BJ (cell line): Measurements from ENCODE around the gene SLC25A48. TPM values are rescaled to one million over a fixed set of nuclear protein-coding genes. Genes with fewer than 3 reads are reported as not detected.
A peak's percentile ranks its signal among the peaks of the same experiment; 100 is the strongest.

Experiments used
- CTCF ChIA-PET: fragments of 350-600 bp; formaldehyde crosslinking; extraction: SDS; loops from one replicate; lab custom pipeline; 2021; ENCODE audit warnings: antibody characterized with exemption, inconsistent platforms; lab: Yijun Ruan, JAX
- POLR2A ChIA-PET: fragments of 300-600 bp; sonication (Branson Sonifier 250); formaldehyde crosslinking; extraction: SDS; loops from one replicate; lab custom pipeline; 2021; ENCODE audit warnings: antibody characterized with exemption; lab: Charles Lee
- DNase-seq: peaks from one replicate; pipeline ENCODE4 v3.0.0-alpha.2; 2011; ENCODE audit warnings: low read depth
- H3K27me3 ChIP-seq: 2 replicates; pipeline ENCODE4 v1.6.0; 2011; ENCODE audit warnings: low read length; ENCODE audit not compliant: control insufficient read depth, insufficient read depth
- H3K36me3 ChIP-seq: 2 replicates; pipeline ENCODE4 v1.5.1; 2011; ENCODE audit warnings: low read length; ENCODE audit not compliant: control insufficient read depth, insufficient read depth
- H3K4me3 ChIP-seq: 2 replicates; pipeline ENCODE4 v1.5.1; 2011; ENCODE audit warnings: low read depth, mild to moderate bottlenecking, control low read depth, low read length
- polyA minus RNA-seq: library from RNA; depleted of rRNA, polyadenylated mRNA; stranded (reverse); fragments of >200 nt; gene quantifications from 2 replicates; pipeline ENCODE4 v1.2.3, GENCODE V29; 2011; rRNA and poly(A)+ RNA removed
- polyA plus RNA-seq: library from polyadenylated mRNA; depleted of rRNA; stranded (reverse); fragments of >200 nt; gene quantifications from 2 replicates; pipeline ENCODE4 v1.2.3, GENCODE V29; 2011; rRNA removed
- TF ChIP-seq, protein P1 (sequence below): IDR thresholded peaks from 2 replicates; pipeline ENCODE4 v1.5.1; 2011; ENCODE audit warnings: low read depth, mild to moderate bottlenecking, control low read depth, inconsistent platforms, low read length, moderate library complexity; ENCODE audit not compliant: insufficient read depth

The SLC25A48 gene, protein sequence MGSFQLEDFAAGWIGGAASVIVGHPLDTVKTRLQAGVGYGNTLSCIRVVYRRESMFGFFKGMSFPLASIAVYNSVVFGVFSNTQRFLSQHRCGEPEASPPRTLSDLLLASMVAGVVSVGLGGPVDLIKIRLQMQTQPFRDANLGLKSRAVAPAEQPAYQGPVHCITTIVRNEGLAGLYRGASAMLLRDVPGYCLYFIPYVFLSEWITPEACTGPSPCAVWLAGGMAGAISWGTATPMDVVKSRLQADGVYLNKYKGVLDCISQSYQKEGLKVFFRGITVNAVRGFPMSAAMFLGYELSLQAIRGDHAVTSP
- polyA plus RNA-seq (not detected in 2 replicates), polyA minus RNA-seq (not detected in 2 replicates)

DNA sequence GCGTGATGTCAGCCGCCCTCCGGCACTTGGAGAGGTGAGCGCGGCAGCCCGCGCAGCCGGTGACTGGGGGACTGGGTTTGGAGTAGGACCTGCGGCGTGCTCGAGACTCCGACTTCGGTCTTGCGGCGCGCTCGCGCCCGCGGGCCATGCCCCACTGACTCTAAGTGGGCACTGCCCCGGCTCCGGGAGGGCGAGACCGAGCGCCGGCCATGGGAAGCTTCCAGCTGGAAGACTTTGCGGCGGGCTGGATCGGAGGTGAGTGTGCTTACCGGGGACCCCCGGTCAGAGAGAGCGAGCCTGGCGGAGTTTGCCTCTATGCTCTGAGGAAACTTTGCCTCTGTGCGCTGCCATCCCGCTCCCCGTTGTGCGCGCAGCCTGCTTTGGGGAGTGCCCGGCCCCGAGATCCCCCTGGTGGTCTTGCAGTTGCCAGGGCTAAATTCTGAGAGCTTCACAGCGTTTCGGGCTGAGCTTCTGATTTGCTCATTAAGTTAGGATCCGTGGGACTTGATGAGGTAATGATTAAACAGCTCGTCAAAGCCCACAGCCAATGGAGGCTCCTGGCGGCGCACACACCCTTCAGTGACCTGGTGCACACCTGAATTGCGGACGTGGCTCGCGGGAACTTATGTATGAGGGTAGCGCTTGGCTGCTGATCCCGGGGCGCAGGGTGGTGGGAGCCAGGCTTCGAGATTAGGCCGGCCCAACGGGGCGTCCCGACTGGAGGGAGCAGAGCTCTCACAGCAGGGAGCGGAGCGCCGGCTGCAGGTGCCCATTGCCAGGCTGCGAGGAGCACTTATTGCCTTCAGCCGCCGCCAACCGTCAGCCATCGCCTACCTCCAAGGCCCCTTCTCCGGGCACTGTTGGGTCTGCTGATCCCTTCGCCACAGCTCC lies at the start of gene SLC25A48:
Gene SLC25A48 (plus strand): TSS at position 25 of the 891 bp plus-strand sequence. CDS start 185 bp downstream, at position 210.
- Histone ChIP-seq H3K4me3 (no peak within 1 kb of the TSS), H3K27me3 (peaks cover 16% of the 10 kb centered on the region), H3K36me3 (no peaks in the 10 kb centered on the region)
- ChIA-PET CTCF (interaction anchor here (0.9 to 8.7 kb wide), 6 partner anchors 9 to 372 kb away, joined by 4 to 274 read pairs (median 8); partner anchors contain the start of gene CXCL14), POLR2A (no interaction called here)
- DNase-seq = no peak
- TF ChIP-seq, protein P1, sequence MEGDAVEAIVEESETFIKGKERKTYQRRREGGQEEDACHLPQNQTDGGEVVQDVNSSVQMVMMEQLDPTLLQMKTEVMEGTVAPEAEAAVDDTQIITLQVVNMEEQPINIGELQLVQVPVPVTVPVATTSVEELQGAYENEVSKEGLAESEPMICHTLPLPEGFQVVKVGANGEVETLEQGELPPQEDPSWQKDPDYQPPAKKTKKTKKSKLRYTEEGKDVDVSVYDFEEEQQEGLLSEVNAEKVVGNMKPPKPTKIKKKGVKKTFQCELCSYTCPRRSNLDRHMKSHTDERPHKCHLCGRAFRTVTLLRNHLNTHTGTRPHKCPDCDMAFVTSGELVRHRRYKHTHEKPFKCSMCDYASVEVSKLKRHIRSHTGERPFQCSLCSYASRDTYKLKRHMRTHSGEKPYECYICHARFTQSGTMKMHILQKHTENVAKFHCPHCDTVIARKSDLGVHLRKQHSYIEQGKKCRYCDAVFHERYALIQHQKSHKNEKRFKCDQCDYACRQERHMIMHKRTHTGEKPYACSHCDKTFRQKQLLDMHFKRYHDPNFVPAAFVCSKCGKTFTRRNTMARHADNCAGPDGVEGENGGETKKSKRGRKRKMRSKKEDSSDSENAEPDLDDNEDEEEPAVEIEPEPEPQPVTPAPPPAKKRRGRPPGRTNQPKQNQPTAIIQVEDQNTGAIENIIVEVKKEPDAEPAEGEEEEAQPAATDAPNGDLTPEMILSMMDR = 0 out of 2 replicates have a peak, but pooled peaks have one; percentile 1

DNA sequence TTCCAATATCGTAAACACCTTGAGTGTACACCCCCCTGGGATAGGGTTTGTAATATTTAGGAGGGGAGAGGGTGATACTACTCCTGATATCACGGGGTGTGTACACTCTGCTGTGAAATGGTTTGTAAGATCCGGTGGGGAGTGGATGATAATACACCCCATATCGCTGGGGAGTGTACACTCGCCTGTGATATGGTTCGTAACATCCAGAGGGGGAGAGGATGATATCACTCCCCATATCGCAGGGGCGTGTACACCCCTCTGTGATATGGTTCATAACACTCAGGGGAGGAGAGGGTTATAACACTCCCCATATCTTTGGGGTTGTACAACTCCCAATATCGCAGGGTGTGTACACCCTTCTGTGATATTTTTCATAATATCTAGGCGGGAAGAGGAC lies 33.8 kb upstream of the SLC25A48 start:
- no peak overlapping the region for H3K4me3 ChIP-seq
- TF ChIP-seq, protein P1 = no peak
- POLR2A ChIA-PET = no interaction called here
- DNase-seq = no peak
- H3K27me3 ChIP-seq = no peaks in the 10 kb centered on the region
- CTCF ChIA-PET = no interaction called here
- no peaks in the 10 kb centered on the region for H3K36me3 ChIP-seq

DNA sequence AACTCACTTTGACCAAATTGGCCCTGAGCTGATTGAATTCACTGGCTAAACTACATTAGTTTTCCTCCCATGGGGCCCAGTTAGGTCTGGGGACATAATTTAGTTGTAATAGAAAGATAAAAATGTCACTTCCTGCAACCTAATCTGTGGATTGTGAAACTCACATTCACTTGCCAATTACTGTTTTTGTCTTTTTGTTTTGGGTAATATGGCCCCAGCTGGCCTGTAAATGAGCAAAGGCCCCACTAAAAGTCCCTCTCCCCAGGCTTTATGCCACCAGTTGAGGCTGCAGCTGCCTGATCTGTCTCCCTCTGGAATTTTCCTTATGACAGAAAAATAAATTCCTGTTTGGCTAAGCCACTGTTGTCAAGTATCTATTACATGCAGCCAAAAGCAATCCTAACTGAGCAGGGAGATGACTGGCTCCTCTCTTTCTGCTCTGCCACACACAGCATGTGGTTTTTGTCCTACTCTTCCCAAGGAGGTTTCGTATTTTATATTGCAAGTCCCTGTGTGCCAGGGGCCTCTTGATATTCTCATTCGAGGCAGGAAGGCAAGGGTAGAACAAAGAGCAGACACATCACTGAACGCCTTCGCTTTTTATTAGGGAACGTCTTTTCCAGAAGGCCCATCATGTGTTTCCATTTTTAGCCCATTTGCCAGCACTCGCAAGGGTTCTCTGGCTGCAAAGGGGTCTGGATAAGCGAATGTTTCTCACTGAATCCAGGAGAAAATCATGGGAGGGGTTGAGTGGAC lies 24.1 kb upstream of the SLC25A48 start:
- Histone ChIP-seq H3K27me3 (no peaks in the 10 kb centered on the region), H3K36me3 (no peaks in the 10 kb centered on the region), H3K4me3 (no peak overlapping the region)
- ChIA-PET CTCF (no interaction called here), POLR2A (no interaction called here)
- no peak for DNase-seq
- TF ChIP-seq, protein P1 = no peak

DNA sequence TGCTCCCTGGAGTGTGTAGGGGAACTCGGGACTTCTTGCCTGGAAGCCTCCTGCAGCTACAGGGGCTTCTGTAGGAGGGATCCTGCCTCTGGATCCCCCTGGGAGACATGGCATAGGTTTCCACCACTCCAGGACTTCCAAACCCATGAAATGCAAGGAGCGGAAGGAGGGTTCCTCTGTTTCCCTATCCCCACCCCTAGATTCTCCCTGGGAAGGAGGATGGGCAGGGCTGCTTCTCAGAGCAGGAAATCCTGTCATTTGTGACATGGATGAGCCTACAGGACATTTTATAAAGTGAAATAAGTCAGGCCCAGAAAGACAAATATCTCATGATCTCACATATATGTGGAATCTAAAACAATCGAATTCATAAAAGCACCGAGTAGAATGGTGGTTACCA lies 23.5 kb upstream of the SLC25A48 start:
- no peak overlapping the region for H3K4me3 ChIP-seq
- ChIA-PET POLR2A (no interaction called here), CTCF (no interaction called here)
- TF ChIP-seq, protein P1 = no peak
- no peak for DNase-seq
- no peaks in the 10 kb centered on the region for H3K36me3 ChIP-seq
- no peaks in the 10 kb centered on the region for H3K27me3 ChIP-seq
